Measurements from ENCODE around the gene IMPA2. TPM values are rescaled to one million over a fixed set of nuclear protein-coding genes. Genes with fewer than 3 reads are reported as not detected.
"Not testable (repeated sequence)": the region's sequence is repeated elsewhere in the genome, so short reads cannot be mapped to it uniquely, and the experiment has no call there.

The IMPA2 gene
- polyA plus RNA-seq, 3 donors = 106 to 129 (median 116) TPM

DNA sequence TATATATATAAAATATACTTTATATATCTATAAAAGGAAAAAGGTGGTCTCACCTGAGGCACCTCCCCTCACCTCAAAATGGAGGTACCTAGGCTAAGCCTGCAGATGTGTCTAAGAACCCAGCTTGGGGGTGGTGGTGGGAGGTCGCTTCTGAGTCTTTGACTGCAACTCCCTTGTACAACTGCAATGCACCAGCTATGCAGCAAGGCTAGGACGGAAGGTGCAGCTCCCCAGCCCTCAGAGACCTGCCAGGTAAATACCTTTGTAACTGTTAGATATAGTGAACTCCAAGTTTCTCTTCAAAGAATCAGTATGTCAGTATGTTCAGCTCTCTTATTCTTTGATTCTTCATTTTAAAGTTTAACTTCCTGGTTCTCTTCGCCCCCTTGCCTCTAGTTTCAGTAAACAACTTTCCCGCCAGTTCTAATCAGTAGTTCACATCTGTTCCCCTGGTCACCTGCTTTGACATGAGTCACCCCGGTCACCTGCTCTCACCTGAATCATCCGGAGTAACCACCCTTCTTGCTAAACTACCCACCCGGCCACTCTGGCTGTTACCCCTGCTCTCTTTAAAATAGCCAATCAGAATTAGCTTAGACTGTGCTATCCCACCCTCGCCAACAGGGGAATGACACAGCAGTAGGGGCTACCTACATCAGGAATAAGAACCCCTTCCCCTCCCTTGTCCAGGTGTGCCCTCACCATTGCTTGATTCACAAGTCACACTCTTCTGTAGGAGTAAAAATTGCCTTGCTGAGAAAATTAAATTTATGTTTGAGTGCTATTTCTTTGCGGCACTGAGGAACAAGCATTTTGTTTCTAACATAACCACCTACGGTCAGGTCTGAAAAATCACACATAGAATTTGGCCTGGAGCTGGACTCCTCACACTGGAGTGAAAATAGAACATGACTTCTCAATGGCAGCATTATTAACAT lies 24.7 kb upstream of the IMPA2 start:
- DNase-seq = no peak

DNA sequence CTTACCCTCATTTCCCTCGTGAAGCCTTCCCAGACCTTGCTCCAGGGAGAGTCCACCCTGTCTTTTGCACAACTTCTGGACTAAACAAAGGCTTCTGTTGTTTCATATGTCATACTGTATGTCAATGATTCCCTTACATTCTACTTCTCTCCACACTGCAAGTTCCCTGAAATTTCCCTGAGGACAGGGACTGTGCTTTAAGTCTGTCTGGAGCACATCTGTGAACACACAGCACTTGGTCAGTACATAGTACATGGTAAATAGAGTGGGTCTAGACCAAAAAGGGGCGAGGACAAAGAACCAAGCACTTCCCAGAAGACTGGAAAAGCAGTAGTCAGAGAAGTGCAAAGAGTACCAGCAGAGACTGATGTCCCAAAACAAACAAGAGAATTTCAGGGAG lies 23.7 kb upstream of the IMPA2 start:
- DNase-seq = no peak

GRCh38 chr18:11959651-11960050 lies 21.7 kb upstream of the IMPA2 start:
- DNase-seq = not testable (repeated sequence)

DNA sequence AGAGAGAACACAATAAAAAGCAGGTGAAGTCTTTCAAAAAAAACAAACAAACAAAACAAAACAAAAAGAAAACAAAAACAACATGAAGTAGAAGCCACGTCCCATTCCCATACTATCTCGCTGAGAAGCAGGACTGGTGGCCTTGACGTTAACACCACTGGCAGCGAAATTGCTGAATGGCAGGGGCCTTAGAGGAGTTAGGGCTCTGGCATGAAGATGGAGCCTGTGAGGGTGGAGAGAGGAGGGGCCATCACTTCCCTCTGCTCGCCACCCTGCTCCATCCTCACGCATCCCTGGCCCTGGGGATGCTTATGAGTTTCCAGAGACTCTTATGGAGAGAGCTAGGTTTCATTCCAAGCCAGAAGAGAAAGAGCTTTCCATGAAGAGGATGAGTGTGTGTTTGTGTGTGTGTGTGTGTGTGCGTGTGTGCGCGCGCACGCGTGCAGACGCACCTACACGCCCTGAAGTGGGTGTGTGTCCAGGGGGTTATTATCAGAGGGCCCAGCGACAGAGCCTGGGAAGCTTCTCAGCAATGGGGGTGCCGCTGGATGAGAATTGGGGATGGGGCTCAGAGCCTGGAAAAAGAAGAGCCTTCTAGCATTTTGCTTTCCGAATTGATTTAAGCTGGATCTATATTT lies 20.4 kb upstream of the IMPA2 start:
- no peak for DNase-seq

GRCh38 chr18:11962597-11962996 lies 18.7 kb upstream of the IMPA2 start:
- DNase-seq = no peak

GRCh38 chr18:11963991-11964484 lies 17.3 kb upstream of the IMPA2 start:
- no peak for DNase-seq

DNA sequence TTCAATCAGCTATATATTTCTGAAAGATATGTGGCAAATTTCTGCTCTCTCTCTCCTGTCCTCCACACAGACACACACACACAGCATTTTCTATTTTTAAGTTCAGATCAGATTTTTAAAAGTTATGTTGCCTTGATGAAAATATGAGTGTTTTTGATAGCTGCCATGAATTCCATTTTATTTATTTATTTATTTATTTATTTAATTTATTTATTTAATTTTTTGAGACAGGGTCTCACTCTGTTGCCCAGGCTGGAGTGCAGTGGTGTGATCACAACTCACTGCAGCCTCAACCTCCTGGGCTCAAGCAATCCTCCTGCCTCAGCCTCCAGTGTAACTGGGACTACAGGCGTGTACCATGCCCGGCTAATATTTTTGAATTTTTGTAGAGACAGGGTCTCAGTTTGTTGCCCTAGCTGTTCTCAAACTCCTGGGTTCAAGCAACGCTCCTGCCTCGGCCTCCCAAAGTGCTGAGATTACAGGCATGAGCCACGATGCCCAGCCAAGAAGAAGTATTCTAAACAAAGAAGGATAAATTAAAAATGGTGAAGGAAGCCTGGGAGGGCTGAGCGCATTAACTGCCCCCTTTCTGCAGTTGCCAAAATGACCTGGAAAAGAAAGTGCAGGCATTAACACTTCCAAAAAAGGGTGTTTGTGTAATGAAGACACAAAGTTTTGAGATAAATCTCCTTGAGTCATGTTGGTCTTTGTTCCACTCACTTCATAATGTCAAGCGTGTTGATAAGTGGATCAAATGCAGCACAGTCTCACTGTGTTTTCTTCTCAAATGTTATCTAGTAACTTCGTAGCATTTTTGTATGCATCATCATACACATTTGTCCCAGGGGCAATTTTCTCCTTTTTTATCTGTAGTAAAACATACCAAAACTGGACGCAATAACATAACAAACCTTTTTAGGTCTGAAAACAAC lies 11.1 kb upstream of the IMPA2 start:
- no peak for DNase-seq

DNA sequence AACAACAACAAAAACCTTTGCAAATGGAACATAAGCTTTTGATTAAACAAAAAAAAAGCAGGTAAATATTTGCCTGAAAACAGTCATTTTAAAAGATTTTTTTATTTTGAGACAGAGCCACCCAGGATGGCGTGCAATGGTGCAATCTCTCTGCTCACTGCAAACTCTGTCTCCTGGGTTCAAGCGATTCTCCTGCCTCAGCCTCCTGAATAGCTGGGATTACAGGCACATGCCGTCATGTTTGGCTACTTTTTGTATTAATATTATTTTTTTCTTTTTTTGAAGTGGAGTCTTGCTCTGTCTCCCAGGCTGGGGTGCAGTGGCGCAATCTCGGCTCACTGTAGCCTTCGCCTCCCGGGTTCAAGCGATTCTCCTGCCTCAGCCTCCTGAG lies 10.5 kb upstream of the IMPA2 start:
- not testable (repeated sequence) for DNase-seq

DNA sequence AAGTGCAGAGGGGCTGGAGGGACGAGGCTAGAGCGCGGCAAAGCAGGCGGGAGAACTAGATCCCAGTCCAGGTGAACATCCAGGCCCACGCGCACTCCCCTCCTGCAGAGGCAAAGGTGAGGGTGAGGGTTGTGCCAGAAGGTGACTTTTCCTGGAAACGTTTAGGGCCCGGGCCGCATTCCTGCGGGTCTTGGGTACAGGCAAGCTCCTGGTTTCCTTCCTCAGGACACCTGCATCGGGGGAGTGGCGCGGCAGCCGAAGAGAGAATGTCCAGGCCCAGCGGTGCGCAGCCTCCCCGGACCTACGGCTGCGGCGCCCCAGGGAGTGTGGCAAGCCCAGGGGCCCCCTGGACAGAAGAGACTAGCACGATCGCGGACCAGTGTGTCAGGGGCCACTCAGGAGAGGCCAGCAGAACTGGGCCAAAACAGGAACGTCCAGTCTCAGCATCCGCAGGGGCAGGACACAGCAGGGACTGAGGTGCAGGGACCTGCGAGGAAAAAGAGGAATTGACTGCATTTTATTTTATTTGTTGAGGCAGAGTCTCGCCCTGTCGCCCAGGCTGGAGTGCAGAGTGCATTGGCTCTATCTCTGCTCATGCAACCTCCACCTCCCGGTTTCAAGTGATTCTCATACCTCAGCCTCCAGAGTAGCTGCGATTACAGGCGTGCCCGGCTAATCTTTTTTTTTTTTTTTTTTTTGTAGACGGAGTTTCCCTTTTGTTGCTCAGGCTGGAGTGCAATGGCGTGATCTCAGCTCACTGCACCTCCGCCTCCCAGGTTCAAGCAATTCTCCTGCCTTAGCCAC lies 8.7 kb upstream of the IMPA2 start:
- DNase-seq = no peak

DNA sequence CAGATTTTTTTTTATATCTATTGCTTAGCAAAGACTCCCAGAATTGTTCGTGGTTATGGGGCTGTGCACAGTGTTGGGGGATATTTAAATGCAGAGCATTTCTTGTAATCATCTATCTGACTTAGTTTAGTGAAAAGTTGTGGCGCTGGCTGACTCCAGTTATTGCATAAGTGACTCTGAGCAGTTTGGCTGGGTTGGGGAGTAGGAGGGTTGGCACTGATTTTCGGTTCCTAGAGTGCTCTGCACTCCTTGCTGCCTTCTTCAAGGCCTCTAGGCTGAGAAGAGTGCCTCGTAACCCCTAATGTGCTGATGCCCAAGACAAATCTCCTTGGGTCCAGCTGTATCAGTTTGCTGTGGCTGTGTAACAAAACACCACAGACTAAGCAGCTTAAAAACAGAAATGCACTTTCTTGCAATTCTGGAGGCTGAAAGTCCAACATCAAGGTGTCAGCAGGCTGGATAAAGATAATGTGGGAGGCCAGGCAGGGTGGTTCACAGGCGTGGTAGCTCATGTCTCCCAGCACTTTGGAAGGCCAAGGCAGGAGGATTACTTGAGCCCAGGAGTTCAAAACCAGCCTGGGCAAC lies 6.5 kb upstream of the IMPA2 start:
- no peak for DNase-seq

DNA sequence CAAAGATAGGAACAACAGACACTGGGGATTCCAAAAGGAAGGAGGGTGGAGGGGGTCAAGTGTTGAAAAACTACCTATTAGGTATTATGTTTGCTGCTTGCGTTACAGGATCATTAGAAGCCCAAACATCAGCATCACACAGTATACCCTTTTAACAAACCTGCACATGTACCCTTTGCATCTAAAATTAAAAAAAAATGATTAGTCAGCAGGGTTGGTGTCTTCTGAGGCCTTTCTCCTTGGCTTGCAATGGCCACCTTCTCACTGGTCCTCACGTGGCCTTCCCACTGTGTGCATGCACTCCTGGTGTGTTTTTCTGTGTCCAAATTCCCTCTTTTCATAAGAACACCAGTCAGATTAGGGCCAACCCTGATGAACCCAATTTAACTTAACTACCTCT lies 5.6 kb upstream of the IMPA2 start:
- no peak for DNase-seq

GRCh38 chr18:11976315-11977152 lies 4.8 kb upstream of the IMPA2 start:
- DNase-seq = no peak

DNA sequence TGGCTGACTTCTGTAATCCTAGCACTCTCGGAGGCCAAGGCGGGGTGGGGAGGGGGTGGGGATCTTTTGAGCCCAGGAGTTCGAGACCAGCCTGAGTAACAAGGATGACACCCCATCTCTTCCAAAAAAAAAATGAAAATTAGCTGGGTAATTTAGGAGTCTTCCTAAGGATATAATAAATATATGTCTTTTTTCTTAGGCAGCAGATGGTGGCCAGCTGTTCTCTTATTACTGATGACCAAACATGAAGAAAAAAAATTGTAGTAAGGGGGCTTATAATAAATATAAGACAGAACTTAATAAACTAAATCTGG lies 4.2 kb upstream of the IMPA2 start:
- DNase-seq = no peak

DNA sequence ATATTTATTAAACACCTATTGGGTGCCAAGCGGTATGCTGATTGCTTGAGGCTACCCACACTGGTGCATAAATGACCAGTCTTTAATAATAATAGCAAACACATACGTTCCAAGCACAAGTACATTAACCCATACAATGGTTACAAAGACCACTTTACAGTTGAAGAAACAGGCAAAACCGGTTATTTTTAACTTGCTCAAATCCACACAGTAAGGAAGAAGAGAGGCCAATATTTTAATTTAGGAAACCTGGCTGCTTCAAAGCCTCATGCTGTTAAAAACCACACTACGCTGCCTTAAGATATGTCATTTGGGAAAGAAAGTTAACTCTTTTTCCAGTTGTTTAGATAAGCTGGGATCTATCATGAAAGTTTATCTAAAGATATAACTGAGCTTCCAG lies 2.4 kb upstream of the IMPA2 start:
- DNase-seq = no peak

GRCh38 chr18:11980163-11980493 lies 1.2 kb upstream of the IMPA2 start:
- DNase-seq = no peak

- DNase-seq = peak; percentile 96
Measured at GRCh38 chr18:11980494-11981191, 664 bp upstream of the IMPA2 start.

DNA sequence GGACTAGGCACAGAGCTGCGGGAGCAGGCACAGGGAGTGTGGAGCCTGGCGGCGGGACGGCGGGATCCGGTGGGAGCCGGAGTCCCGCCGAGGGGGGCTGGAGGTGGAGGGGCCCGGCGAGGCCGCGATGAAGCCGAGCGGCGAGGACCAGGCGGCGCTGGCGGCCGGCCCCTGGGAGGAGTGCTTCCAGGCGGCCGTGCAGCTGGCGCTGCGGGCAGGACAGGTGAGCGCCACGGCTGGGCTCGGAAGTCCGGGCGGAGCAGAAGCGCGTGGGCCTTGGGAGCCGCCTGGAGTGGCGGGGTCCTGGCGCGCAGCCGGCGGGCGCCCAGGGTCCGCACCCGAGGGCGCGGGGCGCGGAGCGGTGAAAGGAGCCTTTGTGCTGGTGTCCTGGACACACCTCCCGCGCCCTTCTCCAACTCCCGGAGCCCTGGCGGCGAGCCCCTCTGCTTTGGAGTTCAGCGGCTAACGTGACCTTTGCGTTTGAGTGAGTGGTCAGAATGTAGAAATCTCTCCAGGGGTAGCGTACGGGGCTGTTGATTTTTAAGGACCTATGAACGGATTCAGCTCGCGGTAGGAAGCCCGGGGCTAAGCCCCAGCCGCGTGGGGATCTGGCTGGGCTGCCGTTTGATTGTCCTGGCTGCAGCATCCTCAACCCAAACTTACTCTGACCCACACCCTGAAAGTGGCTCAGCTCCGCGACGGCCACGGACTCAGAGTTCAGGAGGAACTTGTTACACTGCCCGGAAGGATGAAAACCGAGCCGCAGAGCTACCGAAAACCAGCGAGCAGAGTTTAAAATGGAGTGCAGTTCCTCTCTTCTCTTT lies 448 bp downstream of the IMPA2 start:
- DNase-seq = no peak

GRCh38 chr18:11982981-11983380 lies 1.7 kb downstream of the IMPA2 start:
- no peak for DNase-seq

- no peak for DNase-seq
Measured at GRCh38 chr18:11983592-11983991, 2.3 kb downstream of the IMPA2 start.

Data from renal pelvis (tissue), 4 donors.